ENCODE results near the gene MVB12B.

The MVB12B gene

GRCh38 chr9:126363847-126364671 lies 37.4 kb downstream of the MVB12B start:
- DNase-seq = no peak

- no peak for DNase-seq
These were observed 39.2 kb downstream of the MVB12B start for GRCh38 chr9:126365780-126366179.

DNA sequence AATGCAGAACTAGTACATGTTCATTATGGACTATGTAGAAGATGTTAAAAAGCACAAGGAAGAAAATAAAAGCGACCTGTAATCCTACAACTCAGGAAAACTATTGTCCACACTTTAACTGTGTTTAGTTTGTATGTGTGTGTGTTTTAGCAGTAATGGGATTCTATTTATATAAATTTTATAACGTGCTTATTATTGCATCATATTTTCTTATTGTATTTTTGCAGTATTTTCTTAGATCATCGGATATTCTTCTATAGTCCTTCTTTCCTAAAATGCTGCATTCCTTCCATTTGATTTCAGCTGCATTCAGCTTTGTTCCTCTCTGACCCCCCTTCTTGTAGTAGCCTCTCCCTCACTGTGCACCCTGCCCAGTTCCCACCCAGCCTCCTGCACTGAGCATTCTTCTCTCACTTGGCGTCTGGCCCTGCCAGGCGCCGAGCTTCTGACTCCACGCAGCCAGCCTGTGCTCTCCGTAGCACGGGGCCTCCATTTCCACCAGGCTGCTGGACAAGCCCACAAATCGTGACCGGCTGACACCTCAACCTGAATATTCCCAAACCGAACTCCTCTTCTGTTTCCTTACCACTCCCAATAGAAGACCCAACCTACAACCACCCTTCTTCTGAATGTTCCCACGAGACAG lies 39.9 kb downstream of the MVB12B start:
- DNase-seq = no peak

GRCh38 chr9:126367139-126367538 lies 40.5 kb downstream of the MVB12B start:
- DNase-seq = no peak

DNA sequence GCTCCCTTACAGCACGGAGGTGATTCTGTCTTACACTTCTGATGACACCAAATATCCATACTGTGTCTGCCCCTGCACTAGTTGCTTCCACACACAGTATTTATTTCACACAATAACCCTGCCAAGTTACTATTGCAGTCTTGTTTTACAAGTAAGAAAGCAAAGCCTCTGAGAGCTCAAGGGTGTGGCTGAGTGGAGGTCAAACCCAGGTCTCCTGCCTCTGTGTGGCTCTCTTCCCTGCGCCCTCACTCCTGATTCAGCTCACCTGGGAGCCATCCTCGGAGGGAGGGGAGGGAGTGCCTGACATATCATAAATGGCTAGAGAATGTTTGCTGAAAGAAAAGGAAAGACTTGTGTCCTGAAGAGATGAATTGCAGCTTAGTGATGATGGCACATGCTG lies 41.0 kb downstream of the MVB12B start:
- DNase-seq = no peak

- no peak for DNase-seq
These were observed 41.4 kb downstream of the MVB12B start for GRCh38 chr9:126368020-126368419.

- no peak for DNase-seq
These were observed 44.6 kb downstream of the MVB12B start for GRCh38 chr9:126371007-126371870.

GRCh38 chr9:126372716-126373115 lies 46.1 kb downstream of the MVB12B start:
- DNase-seq = no peak

- DNase-seq = no peak
These were observed 46.6 kb downstream of the MVB12B start for GRCh38 chr9:126373241-126373640.

DNA sequence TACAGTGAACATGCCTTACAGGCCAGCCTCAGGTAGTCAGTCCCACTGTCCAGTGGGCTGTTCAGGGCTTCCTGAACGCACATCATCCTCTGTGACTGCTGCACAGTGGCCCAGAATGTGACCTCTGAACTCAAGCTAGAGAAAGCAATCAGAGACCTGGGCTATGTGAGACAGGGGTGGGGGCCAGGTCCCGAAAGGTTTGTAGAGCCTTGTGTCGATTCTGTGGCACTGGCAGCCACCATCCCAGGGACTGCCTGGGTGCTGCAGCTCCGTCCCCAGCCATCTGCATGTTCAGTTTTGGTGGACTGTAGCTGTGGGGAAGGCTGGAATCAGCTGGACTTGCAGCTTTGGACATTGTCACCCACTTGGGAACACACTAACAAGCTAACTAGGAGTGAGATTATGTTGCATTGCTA lies 47.7 kb downstream of the MVB12B start:
- DNase-seq = no peak

GRCh38 chr9:126375386-126375785 lies 48.8 kb downstream of the MVB12B start:
- DNase-seq = no peak

GRCh38 chr9:126376311-126377175 lies 49.9 kb downstream of the MVB12B start:
- DNase-seq = no peak

GRCh38 chr9:126377176-126377509 lies 50.5 kb downstream of the MVB12B start:
- DNase-seq = no peak

DNA sequence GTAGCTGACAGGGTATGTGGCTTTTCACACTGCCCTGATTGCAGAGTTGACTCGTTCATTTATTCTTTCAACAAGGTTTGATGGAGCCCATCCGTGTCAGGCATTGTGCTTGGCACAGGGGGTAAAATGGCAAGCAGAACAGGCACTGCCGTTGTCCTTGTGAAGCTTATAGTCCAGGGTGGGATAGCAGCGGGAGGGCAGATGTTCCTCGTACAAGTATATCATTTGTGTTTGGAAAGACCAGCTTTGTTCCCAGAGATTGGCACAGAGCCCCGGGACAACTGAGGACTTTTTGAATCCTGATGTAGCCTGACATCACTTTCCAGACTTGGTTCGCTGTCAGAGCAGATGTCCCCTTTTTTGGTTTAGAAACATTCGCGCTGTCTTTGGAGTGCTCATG lies 50.9 kb downstream of the MVB12B start:
- no peak for DNase-seq

- DNase-seq = no peak
These were observed 52.1 kb downstream of the MVB12B start for GRCh38 chr9:126378761-126379160.

DNA sequence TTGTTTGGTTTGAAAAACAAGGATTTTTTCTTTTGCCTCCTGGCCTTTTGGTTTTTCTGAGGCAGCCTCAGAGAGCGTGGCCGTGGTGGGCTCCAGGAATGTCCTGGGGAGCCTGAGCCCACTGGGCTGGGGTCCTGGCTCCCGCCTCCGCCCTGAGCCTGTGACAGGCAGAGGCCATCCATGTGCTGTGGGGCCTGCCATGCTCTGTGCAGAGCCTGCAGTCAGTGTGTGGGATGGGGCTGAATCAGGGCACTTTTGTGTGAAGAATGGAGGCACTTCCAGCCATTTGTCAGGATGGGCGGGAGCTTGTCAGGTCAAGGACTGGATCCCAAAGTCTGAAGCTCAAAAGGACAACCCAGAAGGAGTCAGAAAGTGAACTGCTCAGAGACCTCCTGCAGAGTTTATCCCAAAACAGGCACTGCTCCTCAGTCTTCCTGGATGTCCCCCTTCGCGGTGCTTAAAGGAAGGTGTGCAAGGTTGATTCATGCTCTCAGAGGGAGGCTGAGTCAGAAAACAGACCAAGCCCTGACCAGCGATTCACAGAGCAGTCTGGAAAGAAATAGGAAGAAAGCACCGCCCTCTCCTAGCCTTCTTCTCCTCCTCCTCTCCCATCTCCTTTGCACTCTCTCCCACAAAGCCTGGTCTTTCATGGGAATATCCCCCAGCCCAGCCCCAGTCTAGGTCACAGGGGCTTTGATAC lies 53.2 kb downstream of the MVB12B start:
- no peak for DNase-seq

DNA sequence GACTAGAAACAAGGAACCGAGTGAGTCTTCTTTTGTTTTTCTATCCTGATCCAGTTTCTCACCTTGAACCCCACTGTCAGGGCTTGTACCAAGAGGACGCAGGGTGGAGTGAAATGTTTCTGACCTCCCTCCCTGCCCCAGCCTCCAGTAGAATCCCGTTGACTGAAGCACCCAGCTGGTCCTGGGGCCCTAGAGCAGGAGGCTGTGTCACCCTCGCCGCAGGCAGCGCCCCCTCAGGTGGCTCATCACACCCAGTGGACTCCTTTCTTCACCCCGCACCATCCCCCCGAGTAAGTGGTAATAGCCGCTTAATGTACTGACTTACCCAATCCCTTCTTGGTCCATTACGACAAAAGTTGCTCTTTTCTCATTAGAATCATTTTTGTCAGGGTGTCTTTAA lies 53.8 kb downstream of the MVB12B start:
- no peak for DNase-seq

GRCh38 chr9:126381195-126381594 lies 54.6 kb downstream of the MVB12B start:
- DNase-seq = no peak

GRCh38 chr9:126383406-126384046 lies 56.9 kb downstream of the MVB12B start:
- DNase-seq = no peak

GRCh38 chr9:126384926-126385325 lies 58.3 kb downstream of the MVB12B start:
- DNase-seq = no peak

- no peak for DNase-seq
These were observed 59.5 kb downstream of the MVB12B start for GRCh38 chr9:126386088-126386487.
